ENCODE measurements around the gene IER3. TPM values are rescaled to one million over a fixed set of nuclear protein-coding genes. Genes with fewer than 3 reads are reported as not detected.
A peak's percentile ranks its signal among the peaks of the same experiment; 100 is the strongest.
"Not testable (repeated sequence)": the region's sequence is repeated elsewhere in the genome, so short reads cannot be mapped to it uniquely, and the experiment has no call there.

Gene IER3
- total RNA-seq, 2 experiments from 2014 or later: 10.0 to 62.7 TPM

GRCh38 chr6:30740540-30740870 lies 3.8 kb downstream of the IER3 start:
- ATAC-seq (no peak), DNase-seq (no peak)
- Mint-ChIP-seq H3K9me3 (ENCODE audit: low read depth) (no peaks in the 10 kb centered on the region), H3K36me3 (peaks cover 61% of the 10 kb centered on the region), H3K4me3 (peak overlapping the region; percentile 95), H3K27me3 (no peaks in the 10 kb centered on the region), H3K27ac (peak overlapping the region; percentile 36), H3K4me1 (peaks cover 79% of the 10 kb centered on the region)
- CTCF ChIA-PET: interaction anchor here (0.9 to 32.1 kb wide), 4 partner anchors 9 to 174 kb away, joined by 3 to 936 read pairs (median 19); partner anchors contain the start of genes DHX16 and VARS2

GRCh38 chr6:30738532-30738931 lies 5.8 kb downstream of the IER3 start:
- CTCF ChIA-PET: interaction anchor here (0.9 to 32.1 kb wide), 7 partner anchors 7 to 177 kb away, joined by 3 to 936 read pairs (median 9); partner anchors contain the start of genes DHX16 and TUBB
- Mint-ChIP-seq H3K4me3 (no peak overlapping the region), H3K36me3 (peaks cover 67% of the 10 kb centered on the region), H3K27me3 (no peaks in the 10 kb centered on the region), H3K4me1 (peaks cover 76% of the 10 kb centered on the region), H3K9me3 (ENCODE audit: low read depth) (no peaks in the 10 kb centered on the region), H3K27ac (no peak overlapping the region)
- ATAC-seq (no peak), DNase-seq (no peak)

GRCh38 chr6:30735668-30736314 lies 8.6 kb downstream of the IER3 start:
- Mint-ChIP-seq H3K4me1 (peaks cover 76% of the 10 kb centered on the region), H3K27ac (peak overlapping the region; percentile 88), H3K9me3 (ENCODE audit: low read depth) (no peaks in the 10 kb centered on the region), H3K4me3 (peak overlapping the region; percentile 51), H3K36me3 (peaks cover 59% of the 10 kb centered on the region), H3K27me3 (no peaks in the 10 kb centered on the region)
- no peak for ATAC-seq
- CTCF ChIA-PET: interaction anchor here (0.6 to 32.1 kb wide), 9 partner anchors 9 to 197 kb away, joined by 3 to 936 read pairs (median 4); partner anchors contain the start of genes ATAT1 and DHX16
- no peak for DNase-seq

GRCh38 chr6:30732237-30732943 lies 12.0 kb downstream of the IER3 start:
- H3K4me3 Mint-ChIP-seq: no peak overlapping the region
- DNase-seq: no peak
- no peak for ATAC-seq
- no peaks in the 10 kb centered on the region for H3K9me3 Mint-ChIP-seq (ENCODE audit: low read depth)
- H3K27ac Mint-ChIP-seq: no peak overlapping the region
- peaks cover 52% of the 10 kb centered on the region for H3K4me1 Mint-ChIP-seq
- no peaks in the 10 kb centered on the region for H3K27me3 Mint-ChIP-seq
- CTCF ChIA-PET: interaction anchor here (0.6 to 32.1 kb wide), 17 partner anchors 9 to 348 kb away, joined by 3 to 936 read pairs (median 10); partner anchors contain the start of genes ATAT1, DHX16, FLOT1 and IER3
- H3K36me3 Mint-ChIP-seq: peaks cover 39% of the 10 kb centered on the region

GRCh38 chr6:30730601-30731435 lies 13.5 kb downstream of the IER3 start:
- H3K36me3 Mint-ChIP-seq: peaks cover 32% of the 10 kb centered on the region
- H3K27me3 Mint-ChIP-seq: no peaks in the 10 kb centered on the region
- no peaks in the 10 kb centered on the region for H3K9me3 Mint-ChIP-seq (ENCODE audit: low read depth)
- peak; percentile 91 for DNase-seq
- no peak overlapping the region for H3K4me3 Mint-ChIP-seq
- CTCF ChIA-PET: interaction anchor here (0.6 to 32.1 kb wide), 50 partner anchors 8 to 357 kb away, joined by 3 to 936 read pairs (median 5); partner anchors contain the start of genes ATAT1, C6orf136, DHX16 and FLOT1
- peak overlapping the region; percentile 61 for H3K27ac Mint-ChIP-seq
- peaks cover 38% of the 10 kb centered on the region for H3K4me1 Mint-ChIP-seq
- ATAC-seq: peak; percentile 94

- DNase-seq (no peak), ATAC-seq (no peak)
- CTCF ChIA-PET: interaction anchor here (0.7 to 32.1 kb wide), 7 partner anchors 12 to 359 kb away, joined by 3 to 936 read pairs (median 3); partner anchors contain the start of gene DHX16
- Mint-ChIP-seq H3K36me3 (peaks cover 45% of the 10 kb centered on the region), H3K4me1 (peaks cover 53% of the 10 kb centered on the region), H3K27ac (peak overlapping the region; percentile 30), H3K4me3 (no peak overlapping the region), H3K9me3 (ENCODE audit: low read depth) (no peaks in the 10 kb centered on the region), H3K27me3 (no peaks in the 10 kb centered on the region)
Observed at GRCh38 chr6:30727920-30728553, 16.3 kb downstream of the IER3 start.

GRCh38 chr6:30726506-30727413 lies 17.6 kb downstream of the IER3 start:
- no peak for ATAC-seq
- Mint-ChIP-seq H3K4me3 (no peak overlapping the region), H3K4me1 (peaks cover 50% of the 10 kb centered on the region), H3K9me3 (ENCODE audit: low read depth) (no peaks in the 10 kb centered on the region), H3K27ac (no peak overlapping the region), H3K27me3 (no peaks in the 10 kb centered on the region), H3K36me3 (peaks cover 57% of the 10 kb centered on the region)
- CTCF ChIA-PET: interaction anchor here (0.5 to 32.1 kb wide), 6 partner anchors 10 to 360 kb away, joined by 3 to 936 read pairs (median 3); partner anchors contain the start of gene DHX16
- DNase-seq: no peak

- H3K4me3 Mint-ChIP-seq: no peak overlapping the region
- DNase-seq: no peak
- peaks cover 64% of the 10 kb centered on the region for H3K36me3 Mint-ChIP-seq
- CTCF ChIA-PET: interaction anchor here (0.5 to 32.1 kb wide), 6 partner anchors 51 to 361 kb away, joined by 3 to 936 read pairs (median 3); partner anchors contain the start of gene DHX16
- H3K9me3 Mint-ChIP-seq (ENCODE audit: low read depth): no peaks in the 10 kb centered on the region
- peak overlapping the region; percentile 52 for H3K27ac Mint-ChIP-seq
- no peaks in the 10 kb centered on the region for H3K27me3 Mint-ChIP-seq
- H3K4me1 Mint-ChIP-seq: peaks cover 45% of the 10 kb centered on the region
- no peak for ATAC-seq
Observed at GRCh38 chr6:30725713-30726505, 18.4 kb downstream of the IER3 start.

- CTCF ChIA-PET: interaction anchor here (0.9 to 32.1 kb wide), 5 partner anchors 14 to 184 kb away, joined by 3 to 936 read pairs (median 3); partner anchors contain the start of gene DHX16
- Mint-ChIP-seq H3K9me3 (ENCODE audit: low read depth) (no peaks in the 10 kb centered on the region), H3K27me3 (no peaks in the 10 kb centered on the region), H3K27ac (peak overlapping the region; percentile 63), H3K4me1 (peaks cover 37% of the 10 kb centered on the region), H3K36me3 (peaks cover 63% of the 10 kb centered on the region), H3K4me3 (peak overlapping the region; percentile 42)
- ATAC-seq (no peak), DNase-seq (no peak)
Observed at GRCh38 chr6:30724906-30725667, 19.3 kb downstream of the IER3 start.

- Mint-ChIP-seq H3K4me3 (peak overlapping the region; percentile 99), H3K27ac (peak overlapping the region; percentile 95), H3K36me3 (peaks cover 62% of the 10 kb centered on the region), H3K4me1 (peaks cover 38% of the 10 kb centered on the region)
- H3K9me3 Mint-ChIP-seq (ENCODE audit: low read depth); DNase-seq; H3K27me3 Mint-ChIP-seq; ATAC-seq: not testable (repeated sequence)
- CTCF ChIA-PET: interaction anchor here (1.4 to 32.1 kb wide), 11 partner anchors 7 to 242 kb away, joined by 3 to 936 read pairs (median 19); partner anchors contain the start of gene DHX16
Observed at GRCh38 chr6:30723843-30724741, 20.3 kb downstream of the IER3 start.
